MV-4-11 (cell line): Measurements from ENCODE around the gene SLC25A40.

Experiments
- DNase-seq: peaks from one replicate; lab custom pipeline; 2025; lab: John Stamatoyannopoulos, UW

The SLC25A40 gene

GRCh38 chr7:87784424-87784823 is 91.7 kb downstream of the SLC25A40 start:
- peak; percentile 9 for DNase-seq
